HT-29 (cell line): ENCODE results near the gene STX18. TPM values are rescaled to one million over a fixed set of nuclear protein-coding genes. Genes with fewer than 3 reads are reported as not detected.
"Not testable (repeated sequence)": the region's sequence is repeated elsewhere in the genome, so short reads cannot be mapped to it uniquely, and the experiment has no call there.

Experiments used
- DNase-seq: peaks from one replicate; pipeline ENCODE4 v3.0.0-alpha.2; 2015; ENCODE audit warnings: low spot score
- total RNA-seq: library from RNA; depleted of rRNA; stranded (reverse); fragments of >200 nt; shearing (Covaris generic); gene quantifications from 2 replicates; pipeline ENCODE4 v1.2.3, GENCODE V29; 2014

The STX18 gene
- total RNA-seq, 1 experiment from 2014 or later: 26.4 TPM

GRCh38 chr4:4510641-4511040 is 31.2 kb downstream of the STX18 start:
- DNase-seq: not testable (repeated sequence)

GRCh38 chr4:4509521-4509920 is 32.3 kb downstream of the STX18 start:
- DNase-seq: no peak

GRCh38 chr4:4507923-4508322 is 33.9 kb downstream of the STX18 start:
- peak; percentile 47 for DNase-seq

- no peak for DNase-seq
Observed at GRCh38 chr4:4507403-4507802, 34.4 kb downstream of the STX18 start.

GRCh38 chr4:4506961-4507360 is 34.9 kb downstream of the STX18 start:
- DNase-seq: no peak

- DNase-seq: not testable (repeated sequence)
Observed at GRCh38 chr4:4505211-4505610, 36.6 kb downstream of the STX18 start.

- no peak for DNase-seq
Observed at GRCh38 chr4:4504783-4505182, 37.1 kb downstream of the STX18 start.

GRCh38 chr4:4502694-4503311 is 39.0 kb downstream of the STX18 start:
- DNase-seq: no peak

GRCh38 chr4:4501679-4502078 is 40.2 kb downstream of the STX18 start:
- no peak for DNase-seq

GRCh38 chr4:4499438-4500123 is 42.3 kb downstream of the STX18 start:
- DNase-seq: peak; percentile 30

GRCh38 chr4:4496592-4497372 is 45.1 kb downstream of the STX18 start:
- DNase-seq: no peak

GRCh38 chr4:4494882-4495281 is 47.0 kb downstream of the STX18 start:
- no peak for DNase-seq

GRCh38 chr4:4492161-4492847 is 49.5 kb downstream of the STX18 start:
- DNase-seq: no peak

- no peak for DNase-seq
Observed at GRCh38 chr4:4491396-4491893, 50.4 kb downstream of the STX18 start.

GRCh38 chr4:4490816-4491215 is 51.0 kb downstream of the STX18 start:
- DNase-seq: no peak

- no peak for DNase-seq
Observed at GRCh38 chr4:4490041-4490440, 51.8 kb downstream of the STX18 start.

GRCh38 chr4:4488405-4489404 is 53.1 kb downstream of the STX18 start:
- DNase-seq: peak; percentile 80

GRCh38 chr4:4486969-4487368 is 54.9 kb downstream of the STX18 start:
- no peak for DNase-seq

GRCh38 chr4:4485806-4486205 is 56.0 kb downstream of the STX18 start:
- no peak for DNase-seq

- DNase-seq: no peak
Observed at GRCh38 chr4:4481399-4481994, 60.4 kb downstream of the STX18 start.
